GM18502 (cell line): ENCODE measurements around the gene C1orf35.
A peak's percentile ranks its signal among the peaks of the same experiment; 100 is the strongest.

Experiments
- ATAC-seq: cut with Tn5 transposase; IDR thresholded peaks from one replicate; pipeline ENCODE4 v1.9.1; 2021; ENCODE audit warnings: mild to moderate bottlenecking; ENCODE audit not compliant: unreplicated experiment, poor library complexity

C1orf35 gene

DNA sequence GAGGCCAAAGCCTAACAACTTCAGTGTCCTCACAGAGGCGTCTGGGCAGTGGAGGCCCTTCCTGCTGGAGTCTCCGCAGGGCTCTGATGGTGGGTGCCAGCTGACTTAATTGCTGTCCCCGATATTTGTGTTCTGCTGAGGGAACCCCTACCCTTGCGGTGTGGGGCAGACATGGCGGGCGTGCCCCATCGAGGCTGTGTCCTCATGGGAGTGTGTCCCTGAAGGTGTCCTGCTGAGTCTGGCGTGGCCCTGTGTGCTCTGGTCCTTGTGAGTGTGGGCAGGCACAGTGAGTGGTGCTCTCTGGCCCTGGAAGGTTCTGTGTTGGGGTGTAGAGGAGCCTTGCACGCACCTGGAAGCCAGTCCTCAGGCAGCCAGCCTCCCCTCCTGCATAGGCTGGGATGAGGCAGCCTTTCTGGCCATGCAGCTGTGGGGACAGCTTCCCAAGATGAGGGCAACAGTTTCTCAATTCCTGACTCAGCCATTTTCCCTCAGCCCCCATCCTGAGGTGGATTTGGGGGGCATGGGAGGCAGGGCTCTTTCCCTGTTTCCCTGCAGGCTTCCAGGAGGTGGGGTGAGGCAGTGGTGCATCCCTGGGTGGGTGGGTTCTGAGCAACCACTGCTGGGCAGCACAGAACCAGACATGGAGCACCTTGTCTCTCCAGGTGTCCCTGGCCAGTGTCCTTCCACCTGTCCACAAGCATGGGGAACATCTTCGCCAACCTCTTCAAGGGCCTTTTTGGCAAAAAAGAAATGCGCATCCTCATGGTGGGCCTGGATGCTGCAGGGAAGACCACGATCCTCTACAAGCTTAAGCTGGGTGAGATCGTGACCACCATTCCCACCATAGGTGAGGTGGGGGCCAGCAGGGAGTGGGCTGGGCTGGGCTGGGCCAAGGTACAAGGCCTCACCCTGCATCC is 6.5 kb downstream of the C1orf35 start:
- ATAC-seq: no peak

DNA sequence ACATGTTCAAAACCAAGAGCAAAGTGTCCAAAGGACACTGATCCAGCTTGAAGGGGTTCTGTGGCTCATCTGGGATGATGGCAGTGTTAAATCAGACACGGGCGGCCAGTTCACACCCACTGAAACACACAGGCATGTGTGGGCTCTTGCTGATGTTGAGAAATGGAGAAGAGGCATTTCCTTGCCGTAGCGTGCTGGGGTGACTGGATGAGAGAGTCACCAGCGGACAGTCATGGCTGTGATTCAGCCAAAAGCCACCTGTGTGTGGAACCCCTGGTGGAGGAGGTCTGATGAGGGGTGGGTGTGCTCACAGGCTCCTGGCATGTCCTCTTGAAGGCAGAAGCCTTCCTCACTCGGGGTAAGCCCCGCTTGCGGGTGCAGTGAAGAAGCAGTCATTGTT is 7.2 kb downstream of the C1orf35 start:
- ATAC-seq: no peak

DNA sequence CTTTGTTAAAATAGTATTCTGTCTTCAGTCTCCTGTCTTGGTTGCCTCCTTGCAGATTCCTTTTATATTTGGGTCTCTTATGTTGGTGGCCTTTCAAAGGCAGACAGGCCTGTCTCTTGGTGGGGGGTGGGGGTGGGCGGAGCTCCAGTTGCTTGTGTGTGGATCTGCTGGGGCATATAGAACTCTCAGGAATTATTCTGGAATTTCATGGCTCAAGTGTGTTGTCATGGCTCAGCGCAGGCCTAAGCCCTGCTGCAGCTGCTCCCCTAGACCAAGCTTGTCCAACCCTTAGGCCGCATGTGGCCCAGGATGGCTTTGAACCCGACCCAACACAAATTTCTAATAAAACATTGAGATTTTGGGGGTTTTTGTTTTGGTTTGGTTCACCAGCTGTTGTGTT is 8.0 kb downstream of the C1orf35 start:
- ATAC-seq: no peak

DNA sequence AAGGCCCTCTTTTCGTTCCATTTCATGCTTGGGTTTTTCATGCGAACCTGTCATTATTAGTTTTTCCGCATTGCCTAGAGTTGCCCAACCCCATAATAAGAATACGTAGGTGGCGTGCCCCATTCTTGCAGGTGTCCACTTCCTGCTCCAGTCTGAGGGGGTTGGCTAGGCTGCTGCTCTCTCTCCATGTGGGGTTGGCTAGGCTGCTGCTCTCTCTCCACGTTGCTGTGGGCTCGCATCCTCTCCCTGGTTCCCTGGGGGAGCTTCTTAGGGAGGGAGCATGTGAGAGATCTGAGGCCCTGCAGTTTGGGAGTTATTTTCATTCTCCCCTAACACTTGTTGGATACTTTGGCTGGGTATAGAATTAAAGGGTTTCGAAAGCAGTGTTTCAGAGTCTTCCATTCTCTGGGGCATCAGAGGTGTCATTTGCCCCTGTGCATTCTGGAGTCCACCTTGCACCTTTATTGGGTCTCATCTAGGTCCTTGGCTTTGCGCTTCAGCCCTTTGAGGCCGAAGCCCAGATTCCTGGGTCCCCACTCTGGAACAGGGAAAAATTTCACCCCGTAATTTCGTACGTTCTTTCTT is 8.6 kb downstream of the C1orf35 start:
- ATAC-seq: no peak

DNA sequence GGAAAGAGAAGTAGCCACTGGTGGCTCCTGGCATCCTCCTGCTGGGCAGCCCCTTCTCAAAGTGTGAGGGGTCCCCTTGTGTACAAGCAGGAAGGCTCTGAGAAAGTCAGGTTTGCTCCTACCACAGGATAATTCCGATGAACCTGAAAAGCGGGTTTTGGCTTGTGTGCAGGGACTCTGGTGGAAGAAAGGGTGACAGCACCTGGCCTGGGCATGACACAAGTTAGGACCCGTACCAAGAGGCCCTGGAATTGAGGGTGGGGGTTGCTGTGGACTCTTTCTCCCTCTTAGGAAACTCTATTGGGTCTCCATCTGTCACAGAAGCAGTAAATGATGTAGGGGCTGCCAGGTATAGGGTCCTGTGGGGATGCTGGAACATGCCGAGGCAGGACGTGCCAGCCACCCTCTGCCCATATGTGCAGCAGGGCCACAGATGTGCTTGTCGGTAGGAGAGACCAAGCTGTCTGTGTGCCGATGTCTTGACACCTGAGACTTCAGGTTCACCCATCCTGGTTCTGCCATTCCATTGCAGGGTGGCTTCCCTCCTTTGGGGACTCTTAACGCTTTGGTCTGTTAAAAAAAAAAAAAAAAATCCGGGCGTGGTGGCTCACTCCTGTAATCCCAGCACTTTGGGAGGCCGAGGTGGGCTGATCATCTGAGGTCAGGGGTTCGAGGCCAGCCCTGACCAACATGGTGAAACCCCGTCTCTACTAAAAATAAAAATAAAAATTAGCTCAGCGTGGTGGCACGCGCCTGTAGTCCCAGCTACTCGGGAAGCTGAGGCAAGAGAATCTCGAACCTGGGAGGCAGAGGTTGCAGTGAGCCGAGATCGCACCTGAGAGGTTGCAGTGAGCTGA is 9.8 kb downstream of the C1orf35 start:
- no peak for ATAC-seq

DNA sequence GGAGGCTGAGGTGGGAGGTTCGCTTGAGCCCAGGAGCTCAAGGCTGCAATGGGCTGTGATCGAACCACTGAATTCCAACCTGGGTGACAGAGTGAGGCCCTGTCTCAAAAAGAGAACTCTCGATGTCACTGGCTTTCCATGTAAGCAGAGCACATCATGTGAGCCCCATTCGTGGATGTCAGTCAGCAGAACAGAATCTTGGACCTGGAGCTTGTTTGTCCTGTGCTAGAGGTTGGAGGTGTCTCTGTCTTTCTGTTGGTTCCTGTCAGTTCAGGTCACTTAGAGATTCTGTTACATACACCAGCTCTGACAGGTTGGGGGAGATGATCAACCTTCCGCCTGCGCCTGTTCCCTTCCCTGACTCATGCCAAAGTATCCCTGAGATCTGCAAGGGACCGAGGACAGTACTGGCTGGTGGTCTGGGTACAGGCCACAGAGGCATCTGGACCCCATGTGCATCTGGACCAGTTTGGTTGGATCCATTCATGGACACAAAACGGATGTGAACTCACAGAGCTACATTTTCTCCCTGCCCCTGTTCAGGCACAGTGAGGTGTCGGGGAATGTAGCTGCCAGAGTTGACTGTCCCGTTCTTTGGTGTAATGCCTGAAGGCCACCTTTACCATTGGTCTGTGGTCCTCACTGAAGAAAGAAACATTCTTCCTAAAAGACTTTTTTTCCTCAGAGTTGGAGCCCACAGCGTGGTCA is 10.6 kb downstream of the C1orf35 start:
- ATAC-seq: no peak

DNA sequence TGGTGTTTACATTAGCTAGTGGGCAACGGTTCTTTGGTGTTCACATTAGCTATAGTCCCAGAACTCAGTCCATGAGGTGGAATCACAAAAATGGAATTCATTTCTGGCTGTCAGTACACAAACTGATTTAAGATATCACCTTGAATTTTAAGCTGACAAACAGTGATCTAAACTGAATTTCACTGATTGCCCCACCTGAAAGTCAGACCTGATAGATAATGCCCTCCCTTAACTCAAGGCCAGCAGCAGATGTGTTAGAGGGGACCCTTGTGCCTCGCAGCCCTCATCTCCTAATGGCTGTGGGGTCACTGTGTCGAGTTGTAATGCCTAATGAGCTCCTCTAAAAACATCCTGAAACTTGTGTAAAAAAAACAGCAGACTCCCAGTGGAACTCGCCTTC is 12.0 kb downstream of the C1orf35 start:
- ATAC-seq: no peak

DNA sequence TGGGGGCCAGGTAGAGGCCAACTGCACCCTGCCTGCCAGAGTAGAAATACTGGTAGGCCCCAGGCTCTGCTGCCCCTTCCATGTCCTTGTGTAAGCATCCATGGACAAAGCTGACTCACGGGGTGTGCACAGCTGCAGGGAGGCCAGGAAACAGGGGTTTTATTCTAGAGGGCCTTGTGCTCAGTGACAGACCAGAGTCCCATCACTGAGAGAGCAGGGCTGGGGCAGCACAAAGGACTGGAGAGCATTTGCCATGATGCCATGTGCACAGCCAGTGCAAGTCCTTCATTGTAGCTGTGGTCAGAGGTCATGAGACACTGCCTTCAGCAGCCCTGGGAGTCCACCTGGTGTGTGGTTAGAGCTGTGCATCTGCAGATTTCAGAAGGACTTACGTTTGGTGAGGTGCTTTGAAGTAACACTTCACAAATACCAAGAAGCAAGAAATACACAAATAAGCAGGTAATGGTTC is 12.5 kb downstream of the C1orf35 start:
- no peak for ATAC-seq

DNA sequence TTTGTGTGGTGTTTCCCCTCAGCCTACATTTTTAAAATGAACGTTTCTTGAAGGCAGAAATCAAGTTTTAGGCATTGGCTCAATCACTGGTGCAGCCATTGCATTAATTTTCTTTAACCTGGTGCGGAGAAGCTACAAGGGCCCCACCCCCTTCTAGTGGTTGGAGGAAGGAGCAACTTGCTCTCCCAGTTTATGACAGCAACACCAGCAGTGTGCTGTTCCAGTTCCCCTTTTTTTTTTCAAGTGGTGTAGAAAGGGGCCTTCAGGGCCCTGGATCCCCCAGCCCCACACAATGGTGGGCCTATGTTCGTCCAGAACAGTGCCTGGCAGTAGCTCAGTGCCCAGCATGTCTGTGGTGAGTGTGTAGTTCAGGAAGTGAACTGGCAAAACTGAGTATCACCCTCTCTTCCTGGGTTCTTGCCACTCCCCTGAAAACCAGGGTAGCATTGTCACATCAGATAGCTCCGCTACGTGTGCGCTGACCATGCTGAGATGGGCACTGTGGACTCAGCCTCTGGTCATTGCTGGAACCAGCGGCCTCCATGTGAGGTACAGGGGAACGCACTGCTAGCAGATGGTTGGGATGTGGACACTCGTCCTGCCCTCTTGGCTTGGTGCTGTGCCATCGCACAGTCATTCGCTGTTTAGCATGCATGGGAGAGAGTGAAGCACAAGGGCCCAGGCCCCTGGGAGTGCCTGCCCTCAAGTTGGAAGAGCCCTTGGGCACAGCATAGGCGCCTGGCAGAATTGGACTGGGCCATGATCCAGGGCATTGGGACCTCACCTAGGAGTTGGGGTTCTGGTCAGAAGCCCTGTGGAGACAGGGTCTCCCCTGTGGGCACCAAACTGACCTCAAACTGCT is 13.4 kb downstream of the C1orf35 start:
- peak; percentile 53 for ATAC-seq

DNA sequence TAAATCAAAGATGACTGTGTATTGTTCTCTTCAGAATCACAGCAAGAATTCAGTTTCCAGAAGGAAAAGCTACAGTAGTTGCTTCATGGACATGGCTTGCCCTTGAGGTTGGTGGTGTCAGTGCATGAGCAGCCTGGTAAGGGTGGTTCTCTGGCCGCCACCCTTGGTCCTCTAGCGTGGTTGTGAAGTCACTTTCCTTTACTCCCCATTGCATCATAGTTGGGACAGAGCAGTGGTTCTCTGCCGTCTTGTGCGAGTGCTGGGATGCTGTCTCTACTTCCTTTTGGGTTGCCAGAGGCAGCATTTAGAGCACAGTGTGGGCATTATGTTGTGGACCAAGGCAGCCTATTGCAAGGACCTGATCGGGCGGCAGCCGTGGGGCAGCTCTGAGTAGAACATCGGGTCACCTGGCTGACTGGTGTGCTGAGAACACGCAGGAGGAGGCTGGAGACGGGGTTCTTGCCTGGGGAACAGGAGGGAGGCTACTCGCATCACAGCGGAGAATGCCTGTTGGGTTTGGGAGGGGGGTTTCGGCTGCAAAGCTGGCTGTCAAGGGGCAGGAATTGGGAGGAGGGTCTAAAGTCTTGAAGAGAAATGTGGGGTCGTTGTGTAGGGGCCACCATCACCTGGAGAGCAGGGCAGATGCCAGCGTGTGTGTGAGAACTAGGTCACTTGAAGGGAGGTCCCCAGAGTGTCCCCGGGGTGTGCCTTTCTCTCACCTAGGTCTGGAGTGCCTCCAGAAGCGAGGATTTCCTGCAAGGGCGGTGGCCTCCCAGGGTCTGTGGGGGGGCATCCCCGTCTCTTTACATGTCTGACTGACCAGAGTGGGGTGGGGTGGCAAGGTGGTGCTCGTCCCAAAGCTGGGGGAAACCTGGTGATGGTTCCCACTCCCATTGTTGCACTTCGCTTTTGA is 14.3 kb downstream of the C1orf35 start:
- no peak for ATAC-seq

DNA sequence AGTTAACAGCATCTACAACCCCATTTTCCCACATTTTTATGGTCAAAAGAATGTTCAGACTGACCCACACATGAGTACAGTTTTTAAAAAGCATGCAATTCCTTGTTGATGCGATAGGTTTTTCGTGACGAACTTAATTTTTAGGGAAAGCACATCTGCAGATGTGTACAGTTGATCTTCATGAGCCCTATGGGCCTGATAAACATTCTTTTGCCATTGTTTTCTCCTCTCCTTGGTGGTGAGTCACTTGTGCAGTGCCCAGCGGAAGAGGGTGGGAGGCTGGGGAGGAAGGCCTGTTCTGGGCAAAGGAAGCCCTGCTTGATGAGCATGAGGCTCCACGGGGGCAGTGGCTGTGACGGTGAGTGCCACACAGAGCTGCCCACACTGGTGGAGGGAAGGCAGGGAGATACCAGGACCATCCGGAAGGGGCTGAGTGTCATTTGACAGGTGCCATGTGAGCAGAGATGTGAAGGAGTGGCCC is 15.3 kb downstream of the C1orf35 start:
- no peak for ATAC-seq

DNA sequence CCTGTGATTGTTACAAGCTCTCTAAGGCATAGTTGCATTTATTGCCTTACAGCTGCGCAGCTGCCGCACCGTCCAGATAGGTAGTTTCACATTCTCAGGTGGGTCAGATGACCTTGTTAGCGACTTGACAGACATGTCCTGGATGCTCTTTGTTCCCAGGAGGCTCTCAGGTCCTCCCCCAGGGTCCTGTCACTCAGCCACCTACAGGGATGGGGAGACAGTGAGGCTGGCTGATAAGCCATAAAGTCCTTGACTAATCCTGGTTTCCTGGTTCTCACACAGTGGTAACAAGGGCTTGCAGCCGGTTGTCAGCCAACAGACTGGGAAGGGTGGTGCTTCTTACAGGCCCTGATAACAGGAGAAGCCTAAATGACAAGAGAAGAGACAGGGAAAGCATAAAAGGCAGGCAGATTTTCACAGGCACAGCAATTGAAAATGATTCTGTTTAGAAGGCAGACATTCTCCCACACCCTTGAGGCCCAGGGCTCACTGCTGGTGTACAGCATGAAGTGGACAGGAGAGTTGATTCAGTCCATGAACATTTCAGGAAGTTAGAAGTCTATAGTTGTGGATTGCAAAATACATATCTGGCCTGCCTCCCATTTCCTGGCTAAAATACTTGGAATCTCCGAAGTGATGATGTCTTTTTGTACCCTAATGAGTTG is 17.7 kb downstream of the C1orf35 start:
- ATAC-seq: no peak

DNA sequence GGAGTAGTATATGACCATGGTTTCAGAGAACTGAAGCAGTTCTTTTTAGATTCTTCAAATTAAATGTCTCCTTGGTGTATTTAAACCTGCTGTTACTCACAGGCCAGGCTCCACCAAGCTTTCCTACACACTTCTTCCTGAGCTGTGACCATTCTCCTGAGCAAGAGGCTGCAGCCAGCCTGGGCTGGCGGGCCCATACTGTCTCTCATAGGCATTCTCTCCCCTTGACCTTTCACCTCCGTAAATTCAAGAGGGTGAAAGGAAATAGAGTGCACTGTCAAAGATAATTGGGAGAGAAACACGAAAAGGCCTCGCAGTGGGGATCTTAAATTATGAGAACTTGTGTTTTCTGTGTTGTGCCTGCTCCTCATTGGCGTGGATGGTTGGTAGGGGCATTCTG is 18.3 kb downstream of the C1orf35 start:
- no peak for ATAC-seq

DNA sequence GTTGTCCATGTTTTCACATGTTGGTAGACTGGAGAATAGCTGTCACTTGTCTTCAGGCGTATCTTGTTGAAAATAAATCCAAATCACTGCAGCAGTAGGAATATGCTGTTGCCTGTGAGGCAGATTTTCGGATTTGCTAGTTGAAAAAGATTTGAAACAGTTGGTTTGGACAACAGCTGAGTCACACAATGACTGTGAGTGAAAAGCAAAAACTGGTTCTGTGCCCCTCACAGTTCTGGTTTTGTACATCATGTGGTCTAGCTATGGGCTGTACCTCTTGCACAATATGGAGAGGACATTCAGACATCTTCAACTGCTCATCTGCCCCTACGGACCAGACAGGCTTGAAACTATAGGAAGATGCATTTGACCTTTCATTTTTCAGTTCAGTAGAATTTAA is 18.8 kb downstream of the C1orf35 start:
- no peak for ATAC-seq

DNA sequence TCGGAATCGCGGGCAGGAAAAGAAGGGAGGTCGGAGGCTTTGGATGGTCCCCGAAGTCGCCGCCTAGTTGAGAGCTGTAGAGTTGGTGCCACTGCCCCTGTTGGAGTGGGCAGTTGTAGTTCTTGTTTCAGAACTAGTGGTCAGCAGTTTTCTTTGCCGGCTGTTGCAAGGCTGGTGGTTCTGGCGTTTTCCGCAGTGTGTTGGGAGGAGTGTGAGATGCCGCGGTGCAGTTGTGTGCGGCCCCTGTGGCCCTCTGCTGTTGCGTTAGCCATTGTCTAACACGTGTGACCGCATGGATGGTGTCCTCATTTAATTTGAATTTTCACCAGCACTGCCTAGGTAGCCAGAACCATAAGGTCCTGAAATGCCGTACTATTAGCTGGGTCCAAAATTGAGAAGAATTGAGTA is 19.2 kb downstream of the C1orf35 start:
- ATAC-seq: no peak

DNA sequence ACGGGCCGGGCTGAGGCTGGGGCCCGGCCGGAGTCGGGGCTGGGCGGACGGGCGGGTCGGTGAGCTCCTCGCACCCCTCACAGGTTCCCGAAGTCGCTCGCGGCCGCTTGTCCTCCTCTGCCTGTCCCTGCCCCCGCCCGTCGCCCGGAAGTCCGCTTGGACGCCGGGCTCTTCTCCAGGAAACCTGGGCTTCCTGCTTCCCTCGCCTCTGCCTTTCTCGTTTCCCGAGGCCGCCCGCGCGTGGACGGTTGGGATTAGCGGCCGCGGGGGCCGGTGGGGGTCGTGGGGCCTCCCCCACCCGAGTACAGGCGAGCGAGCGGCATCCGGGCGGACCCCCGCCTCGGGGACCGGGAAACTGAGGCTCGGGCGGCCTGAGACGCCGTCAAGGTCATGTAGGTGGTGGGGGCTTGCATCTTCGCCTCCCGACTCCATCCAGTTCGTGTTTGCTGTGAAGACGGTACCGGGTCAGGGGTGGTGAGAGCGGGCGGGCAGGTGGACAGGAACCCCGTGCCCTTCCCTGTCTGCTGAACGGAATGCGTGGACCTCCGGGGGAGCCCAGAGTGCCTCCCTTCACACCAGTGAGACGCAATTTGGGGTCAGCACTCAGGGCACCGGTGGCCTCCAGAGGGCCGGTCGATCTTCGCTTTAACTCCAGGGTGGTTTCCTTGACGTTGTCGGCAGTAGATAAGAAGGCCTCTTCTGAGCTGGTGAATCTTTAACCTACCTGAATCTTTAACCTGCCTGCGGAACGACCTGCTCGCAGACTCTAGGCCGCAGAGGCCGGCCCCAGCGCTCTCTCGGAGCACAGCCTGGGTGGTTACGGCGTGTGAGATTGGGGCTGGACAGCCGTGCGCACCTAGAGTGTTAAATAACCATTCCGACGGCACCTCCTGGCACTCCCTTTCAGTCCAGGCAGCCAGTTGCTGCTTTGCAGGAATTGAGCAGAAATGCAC is 19.9 kb downstream of the C1orf35 start:
- ATAC-seq: peak; percentile 23
